Pons (tissue), 1 donor: ENCODE measurements around the gene NDRG3.

Experiments
- DNase-seq: peaks from one replicate; pipeline ENCODE4 v3.0.0-alpha.2; 2016; ENCODE audit warnings: low spot score

The NDRG3 gene

DNA sequence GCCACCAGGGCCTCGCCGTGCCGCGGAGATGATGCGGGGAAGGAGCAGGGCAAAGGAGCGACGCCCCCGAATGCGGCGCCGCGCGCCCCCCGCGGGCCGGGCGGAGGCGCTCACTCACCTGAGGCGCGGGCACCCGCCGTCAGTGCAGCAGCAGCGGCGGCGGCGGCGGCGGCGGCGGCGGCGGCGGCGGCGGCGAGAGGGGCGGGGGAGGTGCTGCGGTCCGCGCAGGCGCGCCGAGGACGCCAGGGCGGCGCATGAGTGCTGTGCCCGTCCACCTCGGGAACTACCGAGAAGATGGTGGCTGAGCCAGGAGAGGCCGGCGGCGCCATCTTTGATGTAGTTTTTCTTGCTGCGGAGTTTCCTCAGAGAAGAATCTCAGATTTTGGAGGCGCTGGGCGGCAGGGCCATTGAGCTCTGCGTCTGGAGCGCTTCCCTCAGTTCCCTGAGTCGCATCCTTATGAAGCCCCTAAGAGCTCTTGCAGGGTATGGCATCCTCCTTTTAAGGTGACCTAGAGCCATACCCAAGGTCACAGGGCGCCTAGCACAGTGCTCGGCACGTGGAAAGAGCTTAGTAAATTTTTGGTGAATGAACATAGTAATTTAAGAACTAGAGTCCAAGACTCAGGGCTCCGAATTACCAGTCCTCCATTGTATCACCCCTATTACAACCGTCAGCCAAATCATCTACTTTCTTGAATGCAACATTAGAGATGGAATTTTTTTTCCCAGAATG, at the start of gene NDRG3:
TSS of gene NDRG3 (minus strand) at position 164 of the 733 bp plus-strand sequence. CDS start 24,355 bp downstream, outside the sequence.
- peak; percentile 88 for DNase-seq

DNA sequence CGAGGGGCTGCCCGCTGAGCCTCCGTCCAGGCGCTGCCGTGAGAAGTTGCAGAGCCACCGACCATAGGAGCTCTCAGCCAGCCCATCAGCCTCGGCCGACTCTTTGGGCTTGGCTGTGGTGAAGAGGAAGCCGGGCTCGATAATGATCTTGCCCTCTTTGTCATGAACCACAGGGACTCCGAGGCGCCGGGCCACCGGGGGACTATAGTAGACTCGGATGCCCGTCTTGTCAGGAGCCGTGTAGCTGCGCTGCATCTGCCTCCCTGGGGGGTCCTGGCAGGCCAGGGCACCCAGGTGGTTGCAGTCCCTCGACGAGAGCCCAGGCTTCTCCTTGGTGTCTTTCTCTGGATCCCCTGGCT, 48.2 kb upstream of the NDRG3 start:
- no peak for DNase-seq

DNA sequence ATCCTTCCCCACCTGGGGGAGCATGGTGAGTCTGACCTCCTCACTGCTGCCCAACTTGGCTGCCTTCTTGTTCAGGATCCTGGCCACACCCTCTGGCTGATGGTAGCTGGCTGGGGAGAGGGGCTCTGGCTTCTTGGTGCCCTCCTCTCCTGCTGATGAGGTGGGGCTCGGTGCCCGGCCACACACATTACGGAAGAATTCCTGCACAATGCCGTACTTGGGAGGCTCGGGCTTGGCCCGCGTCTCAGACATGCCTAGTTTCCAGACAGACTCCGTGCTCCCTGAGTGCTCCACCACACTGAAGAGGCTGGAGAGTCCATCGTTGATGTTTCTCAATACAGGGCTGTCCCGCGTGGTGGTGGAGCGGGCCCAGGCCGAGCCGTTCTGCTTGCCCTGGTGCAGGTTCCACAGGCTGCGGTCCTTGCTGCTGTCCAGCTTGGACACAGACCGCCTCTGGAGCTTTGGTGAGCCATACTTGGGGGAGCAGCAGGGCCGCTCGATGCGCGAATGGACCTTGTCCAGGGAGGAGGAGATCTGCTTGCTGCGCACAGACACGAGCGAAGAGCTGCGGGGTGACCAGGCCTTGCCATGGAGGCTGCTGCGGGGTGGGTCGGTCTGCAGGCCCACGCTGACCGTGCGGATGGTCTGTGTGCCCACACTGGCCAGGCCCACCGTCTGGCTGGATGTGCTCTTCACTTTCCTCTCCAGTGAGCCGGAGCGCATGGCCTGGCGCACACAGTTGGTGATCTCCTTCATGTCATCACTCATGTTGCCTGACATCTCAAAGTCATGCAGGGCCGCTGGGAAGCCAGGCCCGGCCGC, 47.6 kb upstream of the NDRG3 start:
- DNase-seq = no peak

DNA sequence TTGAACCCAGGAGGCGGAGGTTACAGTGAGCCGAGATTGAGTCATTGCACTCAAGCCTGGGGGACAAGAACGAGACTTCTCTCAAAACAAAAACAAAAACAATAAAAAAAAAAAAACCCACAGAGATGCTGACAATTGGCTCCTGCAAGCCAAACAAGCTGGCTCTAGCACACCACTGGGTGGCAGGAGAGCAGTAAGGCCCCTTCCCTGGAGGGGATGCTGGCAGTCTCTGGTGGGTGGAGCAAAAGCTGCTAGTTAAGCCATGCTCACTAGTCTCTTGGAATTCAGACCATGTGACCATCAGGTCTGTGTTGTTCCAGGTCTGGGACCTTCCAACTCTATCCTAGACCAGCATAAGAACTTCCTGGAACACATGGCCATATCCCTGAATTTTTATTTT, 46.5 kb upstream of the NDRG3 start:
- peak; percentile 52 for DNase-seq

DNA sequence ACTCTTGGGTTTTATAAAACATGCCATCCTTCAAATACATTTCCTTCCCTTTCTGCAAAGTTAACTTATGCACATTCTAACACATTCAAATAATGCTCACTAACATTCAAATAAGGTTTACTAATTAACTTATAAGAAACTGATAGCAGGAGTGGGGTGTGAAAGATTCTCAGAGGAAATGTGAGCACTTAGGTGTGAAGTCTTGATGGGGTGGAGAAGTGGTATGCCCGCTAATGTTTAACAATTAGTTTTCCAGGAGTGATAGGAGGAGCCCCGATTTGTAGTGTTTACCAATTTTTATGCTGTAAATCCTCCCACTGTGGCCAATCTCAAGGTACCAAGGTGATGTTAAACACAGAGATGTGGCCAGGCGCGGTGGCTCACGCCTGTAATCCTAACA, 46.0 kb upstream of the NDRG3 start:
- DNase-seq = no peak

DNA sequence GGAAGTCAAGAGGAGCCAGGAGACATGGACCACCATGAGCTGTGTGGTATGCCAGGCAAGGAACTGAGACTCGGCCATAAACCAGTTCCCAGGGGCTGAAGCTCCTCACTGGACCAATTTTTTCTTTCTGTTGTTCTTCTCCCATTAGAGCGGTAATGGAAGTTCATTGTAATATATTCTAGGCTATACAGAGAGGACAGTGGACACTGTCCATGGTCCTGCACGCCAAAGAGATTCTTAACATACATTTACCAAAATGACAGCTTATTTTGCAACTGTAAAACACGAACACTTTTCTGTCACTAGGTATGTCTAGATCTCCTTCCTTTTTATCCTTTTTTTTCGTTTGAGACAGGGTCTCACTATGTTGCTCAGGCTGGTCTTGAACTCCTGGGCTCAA, 40.8 kb upstream of the NDRG3 start:
- no peak for DNase-seq

DNA sequence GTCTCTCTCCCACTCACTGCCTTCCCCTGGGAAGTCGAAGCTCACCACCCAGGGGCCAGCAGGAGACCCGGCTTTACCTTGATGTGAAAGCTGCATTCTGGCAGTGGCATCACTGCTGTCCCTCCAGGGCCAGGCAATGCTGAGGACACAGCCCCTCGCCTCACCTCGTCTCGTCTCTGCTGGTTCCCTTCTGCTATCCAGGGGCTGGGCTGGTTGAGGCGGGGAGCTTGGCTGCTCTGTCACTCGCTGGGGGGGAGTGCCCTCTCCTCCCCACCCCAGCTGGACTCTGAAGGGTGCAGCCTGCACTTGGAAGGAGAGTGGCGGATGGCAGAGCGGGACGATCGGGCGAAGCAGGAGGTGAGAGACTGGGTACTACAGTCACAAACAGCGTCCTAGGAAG, 40.4 kb upstream of the NDRG3 start:
- no peak for DNase-seq

DNA sequence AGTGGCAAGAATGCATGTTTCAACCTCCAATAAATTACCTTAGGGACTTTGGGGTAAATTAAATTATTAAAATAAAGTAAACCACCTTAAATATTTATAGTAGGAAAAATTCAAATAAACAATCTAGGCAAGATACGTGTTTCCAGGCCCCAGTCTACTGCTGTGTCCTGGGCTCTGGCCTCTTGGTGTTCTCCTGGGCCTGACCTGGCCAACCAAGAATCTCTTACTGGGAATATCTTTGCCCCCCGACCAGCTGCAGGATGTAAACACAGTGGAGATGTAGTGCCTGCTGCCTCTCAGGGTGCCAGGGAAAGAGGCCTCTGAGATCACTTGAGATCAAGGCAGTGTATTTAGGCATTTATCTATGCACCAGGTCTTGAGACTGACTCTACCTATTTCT, 39.4 kb upstream of the NDRG3 start:
- DNase-seq = no peak

DNA sequence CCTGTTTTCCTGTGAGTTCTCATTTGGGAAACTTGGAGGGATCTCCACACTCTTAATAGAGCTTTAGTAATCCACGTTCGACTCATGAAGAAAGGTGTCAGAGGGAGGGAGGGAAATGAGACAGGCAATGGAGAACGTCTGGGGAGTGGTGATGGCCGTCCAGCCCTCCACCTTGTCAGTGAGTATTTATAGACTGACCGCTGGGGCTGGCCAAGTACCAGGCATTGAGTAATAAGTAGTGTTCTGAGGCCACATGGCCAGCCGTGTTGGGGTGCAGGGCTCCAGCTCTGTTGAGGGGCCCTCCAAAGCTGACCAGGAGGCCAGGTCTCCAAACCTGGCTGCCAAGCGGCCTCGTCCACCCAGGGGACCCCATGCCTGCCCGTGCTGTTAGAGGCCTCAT, 39.0 kb upstream of the NDRG3 start:
- DNase-seq = no peak

DNA sequence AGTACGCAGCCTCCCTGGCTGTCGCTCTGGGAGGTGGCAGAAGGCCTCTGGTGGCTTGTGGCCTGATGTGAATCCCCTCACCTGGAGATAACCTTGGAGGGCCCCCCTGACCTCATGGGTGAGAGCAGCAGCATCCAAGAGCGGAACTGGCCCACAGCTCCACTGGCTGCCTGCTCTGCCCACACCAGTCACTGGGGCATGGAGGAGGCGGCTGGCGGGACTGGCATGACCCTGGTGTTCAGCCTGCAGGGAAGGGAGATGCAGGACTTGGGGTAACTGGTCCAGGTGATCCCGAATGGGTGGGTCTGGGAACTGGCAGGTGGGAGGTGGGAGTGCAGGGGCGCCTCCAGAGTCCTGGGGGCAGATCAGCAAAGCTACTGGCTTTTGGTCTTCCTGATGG, 38.2 kb upstream of the NDRG3 start:
- DNase-seq = no peak

DNA sequence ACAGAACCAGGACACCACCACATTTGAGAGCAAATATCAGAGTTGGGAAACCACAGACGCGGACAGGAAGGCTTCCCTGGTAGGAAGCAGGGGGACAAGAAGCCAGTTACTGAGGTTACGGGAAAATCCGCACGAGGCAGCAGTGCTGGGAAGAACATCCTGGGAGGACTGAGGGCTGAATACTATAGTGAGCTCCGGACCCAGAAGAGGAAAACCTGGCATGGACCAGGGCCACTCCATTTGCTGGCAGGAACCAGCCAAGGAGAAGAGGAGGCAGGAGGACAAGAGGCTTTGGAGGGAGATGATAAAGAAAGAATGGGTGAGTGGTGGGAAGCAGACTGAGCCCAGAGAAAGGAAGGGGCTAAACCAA, 33.8 kb upstream of the NDRG3 start:
- no peak for DNase-seq

DNA sequence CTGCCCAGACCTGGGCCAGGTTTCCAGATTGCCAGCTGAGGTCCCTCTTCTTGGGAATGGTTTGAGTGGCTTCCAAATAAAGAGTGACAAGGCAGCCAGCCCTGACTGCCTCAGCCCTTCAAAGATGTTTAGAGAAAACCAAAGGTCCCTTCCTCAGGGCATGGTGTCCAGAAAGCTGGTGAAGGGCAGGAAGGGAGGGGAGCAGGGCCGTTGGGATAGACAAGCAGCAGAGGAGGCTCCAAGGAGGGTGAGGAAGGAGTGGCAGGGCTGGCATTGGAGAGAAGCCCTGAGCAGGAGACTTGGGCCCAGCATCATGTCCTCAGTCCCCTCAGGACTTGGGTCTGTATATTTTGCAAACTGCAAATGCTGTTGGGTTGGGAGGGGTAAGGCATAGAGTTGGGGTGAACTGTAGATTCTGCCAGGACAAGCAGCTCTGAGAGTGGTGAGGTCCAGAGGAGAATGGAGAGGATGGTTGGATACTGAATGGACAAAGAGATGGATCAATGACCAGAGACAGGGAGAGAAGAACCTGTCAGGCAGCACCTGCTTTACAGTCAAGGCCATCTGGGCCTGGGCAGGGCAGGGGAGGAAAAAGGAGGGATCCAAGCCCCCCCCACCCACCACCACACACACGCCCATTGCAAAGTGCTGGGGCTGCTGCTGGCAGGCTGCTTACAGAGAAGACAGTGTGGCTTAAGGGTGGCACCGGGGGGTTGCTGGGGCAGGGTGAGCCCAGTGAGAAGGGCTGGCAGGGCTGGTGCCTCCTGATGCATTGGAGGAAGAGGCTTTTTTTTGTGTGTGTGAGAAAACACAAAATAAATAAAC, 33.2 kb upstream of the NDRG3 start:
- DNase-seq = no peak

DNA sequence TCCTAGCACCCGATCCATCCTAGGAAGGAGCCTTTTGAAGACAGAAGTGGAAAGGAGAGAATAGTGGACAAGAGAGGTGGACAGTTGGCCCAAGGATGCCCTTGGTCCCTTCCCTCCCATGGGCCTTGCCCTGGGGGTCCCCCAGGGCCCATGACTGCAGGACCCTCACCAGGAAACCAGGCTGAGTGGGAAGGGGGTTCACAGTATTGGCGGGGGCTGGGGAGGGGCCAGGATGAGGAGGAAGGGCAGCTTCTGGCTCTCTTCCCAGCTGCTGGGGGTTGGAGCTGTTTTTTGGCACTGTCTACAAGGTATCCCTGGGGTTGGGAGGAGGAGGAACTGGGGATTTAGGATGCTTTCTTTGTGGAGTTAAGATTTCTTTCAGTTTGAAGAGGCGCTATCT, 31.7 kb upstream of the NDRG3 start:
- no peak for DNase-seq

DNA sequence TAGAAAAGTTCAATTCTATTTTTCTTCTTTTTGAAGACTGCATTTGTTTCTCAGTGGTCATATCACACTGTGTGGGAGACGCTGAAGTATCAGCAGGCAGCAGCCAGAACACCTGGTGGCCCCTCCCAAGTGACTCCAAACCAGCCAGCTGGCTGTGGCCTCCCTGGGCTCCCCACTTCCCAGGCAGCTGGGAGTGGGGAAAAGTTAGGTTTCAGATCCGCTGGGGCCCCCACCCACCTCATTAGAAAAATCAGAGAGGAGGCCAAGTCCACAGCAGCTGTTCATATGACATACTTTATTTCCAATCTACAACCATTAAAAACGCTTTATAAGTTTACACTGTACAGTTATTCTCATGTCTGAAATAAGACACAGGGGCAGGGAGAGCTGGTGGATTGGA, 31.3 kb upstream of the NDRG3 start:
- no peak for DNase-seq

DNA sequence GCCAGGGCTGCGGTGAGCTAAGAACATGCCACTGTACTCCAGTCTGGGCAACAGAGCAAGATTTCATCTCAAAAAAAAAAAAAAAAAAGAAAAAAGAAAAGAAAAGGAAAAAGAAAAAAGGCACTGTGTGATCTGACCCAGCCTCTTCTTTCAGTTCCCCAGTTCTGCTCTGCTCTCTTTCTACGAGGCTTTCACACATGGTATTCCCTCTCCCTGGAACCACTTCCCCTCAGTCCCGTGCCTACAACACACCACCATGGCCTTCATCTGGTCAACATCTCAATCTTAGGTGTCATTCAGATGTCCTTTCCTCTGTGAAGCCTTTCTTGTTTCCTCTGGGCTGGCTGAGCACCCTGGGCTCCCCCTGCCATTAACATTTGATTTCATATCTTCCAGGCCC, 29.9 kb upstream of the NDRG3 start:
- DNase-seq = no peak

DNA sequence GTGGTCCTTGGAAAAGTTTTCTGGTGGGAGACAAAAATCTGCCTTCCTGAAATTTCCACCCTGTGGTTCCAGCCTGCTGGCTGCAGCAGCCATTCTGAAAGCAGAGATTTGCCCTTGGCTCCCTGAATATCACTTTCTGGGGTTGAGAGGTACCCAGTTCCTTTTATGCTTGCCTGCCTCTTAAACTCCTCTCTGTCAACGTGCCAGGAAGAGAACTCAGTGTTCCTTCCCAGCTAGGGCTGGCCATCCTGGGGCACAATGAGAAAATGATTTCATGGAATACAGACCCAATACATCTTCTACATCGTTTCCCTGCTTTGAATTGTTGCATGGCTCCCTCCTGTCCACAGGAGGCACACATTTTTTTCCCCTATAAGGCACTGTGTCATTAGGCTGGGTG, 29.3 kb upstream of the NDRG3 start:
- no peak for DNase-seq

DNA sequence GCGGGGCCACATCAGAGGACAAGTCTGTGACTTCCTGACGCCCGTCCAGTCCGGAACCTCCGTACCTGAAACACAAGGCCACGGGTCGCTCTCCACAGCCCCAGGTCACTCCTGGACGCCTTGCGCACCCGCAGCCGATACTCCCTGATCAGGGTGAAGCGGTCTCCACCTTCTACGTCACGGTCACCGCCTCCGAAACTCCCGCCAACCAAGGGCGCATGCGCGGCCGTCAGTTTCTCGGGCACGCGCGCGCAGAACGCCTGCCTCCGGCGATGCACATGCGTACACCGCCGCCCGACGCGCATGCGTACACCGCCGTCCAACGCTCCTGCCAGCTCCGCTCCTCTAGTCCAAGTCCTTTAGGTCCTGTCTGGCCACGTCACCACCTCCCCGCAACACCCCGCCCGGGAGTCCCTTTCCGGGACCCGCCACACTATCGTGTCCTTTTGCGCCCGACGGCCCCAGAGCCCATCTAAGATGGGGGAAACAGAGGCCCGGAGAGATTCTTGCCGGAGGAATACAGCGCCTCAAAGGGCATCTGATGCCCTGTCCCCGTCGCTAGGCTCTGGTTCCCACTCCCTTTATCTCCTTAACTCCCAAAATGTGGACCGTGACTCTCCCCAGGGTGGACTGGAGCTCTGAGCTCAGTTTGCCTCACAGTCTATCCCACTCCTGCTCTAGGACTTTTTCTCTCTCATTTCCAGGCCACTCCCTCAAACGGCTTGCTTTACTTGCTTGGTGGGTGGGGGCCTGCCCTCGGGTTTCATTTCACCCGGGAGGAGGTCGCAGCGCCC, 27.9 kb upstream of the NDRG3 start, which contains the start of gene DSN1:
TSS of gene DSN1 (minus strand) at position 167 of the 794 bp plus-strand sequence. CDS start 2,305 bp downstream, outside the sequence.
- peak; percentile 89 for DNase-seq

DNA sequence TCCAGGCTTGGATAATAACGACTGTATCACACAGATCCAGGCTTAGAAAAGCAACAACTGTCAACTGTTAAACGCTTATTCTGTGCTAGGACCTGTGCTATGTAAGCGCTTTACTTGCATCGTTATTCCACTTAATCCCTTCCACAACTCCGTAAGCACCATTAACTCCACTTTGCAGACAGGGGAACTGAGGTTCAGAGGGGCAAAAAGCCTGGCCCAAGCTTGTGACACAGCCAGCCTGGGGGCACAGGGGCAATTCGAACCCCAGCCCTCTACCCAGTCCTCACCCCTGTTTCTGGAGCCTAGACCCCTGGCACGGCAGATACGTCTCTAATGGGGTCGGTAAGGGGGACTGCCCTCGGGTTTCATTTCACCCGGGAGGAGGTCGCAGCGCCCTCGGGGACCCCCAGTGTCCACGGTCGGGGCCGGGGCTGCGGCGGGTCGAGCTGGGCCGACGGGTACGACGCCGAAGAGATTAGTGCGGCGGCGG, 27.3 kb upstream of the NDRG3 start:
- no peak for DNase-seq

DNA sequence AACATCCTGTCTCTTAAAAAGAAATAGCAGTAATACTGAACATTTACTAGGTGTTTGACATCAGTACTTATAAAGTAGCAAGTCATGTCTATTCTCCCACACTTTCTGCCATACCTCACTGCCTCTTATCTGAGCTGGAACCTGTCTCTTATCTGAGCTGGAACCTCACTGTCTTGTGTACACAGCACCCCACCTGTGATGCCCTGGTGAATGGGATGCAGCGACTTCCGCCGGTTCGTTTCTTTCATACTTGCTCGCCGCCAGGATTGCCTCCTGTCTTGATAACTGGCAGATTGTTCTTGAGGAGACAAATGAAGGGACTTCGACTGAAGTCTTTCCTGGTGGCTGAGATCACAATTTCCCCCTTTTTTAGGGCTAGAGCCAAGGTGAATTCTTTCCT, 24.8 kb upstream of the NDRG3 start:
- DNase-seq = no peak

DNA sequence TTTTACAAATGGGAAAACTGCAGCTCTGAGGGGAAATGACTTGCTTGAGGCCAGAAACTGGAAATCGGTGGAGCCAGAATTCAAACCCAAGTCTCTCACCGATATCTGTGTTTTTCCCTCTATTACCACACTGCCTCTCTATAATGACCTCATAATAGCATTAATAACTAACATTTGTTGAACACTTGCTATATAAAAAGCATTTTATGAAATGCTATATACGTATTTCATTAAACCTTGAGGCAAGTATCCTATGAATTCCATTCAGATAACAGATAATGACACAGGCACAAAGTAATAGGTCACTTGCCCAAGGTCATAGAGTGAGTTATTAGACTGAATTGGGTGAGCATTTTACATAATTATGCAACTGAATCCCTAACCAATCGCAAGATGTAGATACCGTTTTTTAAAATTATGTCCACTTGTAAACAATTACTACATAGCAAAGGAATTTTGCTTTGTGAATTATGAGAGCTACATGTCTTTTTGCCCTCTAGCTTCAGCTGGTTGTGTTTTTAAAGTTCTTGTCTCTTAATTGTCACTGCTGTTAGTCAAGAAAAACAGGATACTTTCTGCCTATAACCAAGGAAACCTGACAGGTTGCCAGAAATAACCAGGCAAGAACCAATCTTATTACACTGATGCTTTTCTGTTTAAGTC, 23.0 kb upstream of the NDRG3 start:
- DNase-seq = no peak

DNA sequence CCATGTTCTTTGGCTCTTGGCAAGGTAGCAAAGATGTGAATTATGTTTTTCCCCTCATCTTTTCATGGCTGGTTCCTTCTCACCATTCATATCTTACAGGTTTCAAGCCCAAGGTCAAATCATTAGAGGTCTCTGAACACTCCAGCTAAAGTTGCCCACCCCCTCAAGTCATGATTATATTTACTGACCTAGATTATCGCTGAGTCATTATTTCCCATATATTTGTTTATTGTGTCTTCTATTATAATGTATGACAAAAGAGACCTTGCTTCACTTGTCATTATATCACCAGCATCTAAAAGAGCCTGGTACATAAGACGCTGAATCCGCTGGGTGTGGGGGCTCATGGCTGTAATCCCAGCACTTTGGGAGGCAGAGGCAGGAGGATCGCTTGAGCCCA, 15.2 kb upstream of the NDRG3 start:
- no peak for DNase-seq
